ENCODE measurements around the gene KREMEN1. TPM values are rescaled to one million over a fixed set of nuclear protein-coding genes. Genes with fewer than 3 reads are reported as not detected.

The KREMEN1 gene
- total and polyA plus RNA-seq, 12 donors: 4.3 to 58.7 (median 27.8) TPM

DNA sequence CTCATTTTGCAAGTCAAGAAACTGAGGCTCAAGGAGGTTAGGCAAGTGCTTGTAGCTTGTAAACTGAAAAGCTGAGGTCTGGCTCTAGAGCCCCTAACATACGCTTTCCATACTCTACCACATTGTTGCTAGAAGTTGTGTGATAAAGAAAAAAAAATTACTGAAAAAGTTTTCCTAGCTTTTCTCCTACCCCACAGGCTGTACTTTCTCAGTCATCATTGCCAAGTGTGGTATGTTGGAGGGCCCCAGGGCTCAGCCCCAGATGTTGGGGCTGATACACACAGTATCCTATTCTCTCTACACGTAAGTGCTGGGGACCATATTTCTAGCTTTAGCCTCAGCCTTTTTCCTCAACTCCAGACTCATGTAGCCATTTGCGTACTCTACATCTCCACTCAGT, 16.0 kb downstream of the KREMEN1 start:
- intact Hi-C loops (cut with DNase I): no loop called here
- 90 to 99% (median 96%) methylated on average over 3 of the region's 3 CpGs for WGBS, 4 donors

DNA sequence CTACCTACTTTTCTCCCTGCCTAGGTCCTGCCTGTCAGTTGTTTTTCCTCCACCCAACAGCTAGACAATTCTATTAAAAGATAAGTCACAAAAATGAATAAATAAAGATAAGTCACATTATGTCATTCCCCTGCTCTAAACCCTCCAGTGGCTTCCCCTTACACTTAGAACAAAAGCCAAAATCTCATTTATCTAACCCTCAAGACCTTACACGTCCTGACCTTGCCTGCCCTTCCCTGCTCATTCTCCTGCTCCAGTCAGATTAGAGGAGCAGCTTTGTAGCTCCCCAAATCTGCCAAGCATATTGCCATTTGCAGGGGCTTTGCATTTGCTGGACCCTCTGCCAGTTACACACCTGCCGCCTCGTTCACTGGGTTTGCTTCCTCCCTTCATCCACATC, 16.7 kb downstream of the KREMEN1 start:
- Histone ChIP-seq H3K4me1 (replicated peaks in 1 of 2) (peaks cover 21 to 38% of the 10 kb centered on the region in 2 donors), H3K27ac (no peak overlapping the region), H3K9me3 (replicated peaks in 1 of 3) (no peaks in the 10 kb centered on the region), H3K36me3 (replicated peaks in 1 of 2) (no peaks in the 10 kb centered on the region), H3K4me3 (no peak overlapping the region), H3K27me3 (no peaks in the 10 kb centered on the region)
- intact Hi-C loops (cut with DNase I): no loop called here
- TF ChIP-seq CTCF (IDR thresholded peaks at IDR 0.05): no peak
- no peak for TF ChIP-seq POLR2A (IDR thresholded peaks at IDR 0.05)
- DNase-seq: no peak
- WGBS, 4 donors: 60 to 69% (median 67%) methylated on average over 3 of the region's 3 CpGs

More for the DNA sequence above, 16.0 kb downstream of the KREMEN1 start:
- no peak overlapping the region for H3K4me3 ChIP-seq
- H3K4me1 ChIP-seq (replicated peaks in 1 of 2): peaks cover 22 to 41% of the 10 kb centered on the region in 2 donors
- H3K36me3 ChIP-seq (replicated peaks in 1 of 2): no peaks in the 10 kb centered on the region
- no peak for DNase-seq
- no peak for TF ChIP-seq CTCF (IDR thresholded peaks at IDR 0.05)
- no peak for TF ChIP-seq POLR2A (IDR thresholded peaks at IDR 0.05)
- H3K27ac ChIP-seq: no peak overlapping the region
- no peaks in the 10 kb centered on the region for H3K27me3 ChIP-seq
- no peaks in the 10 kb centered on the region for H3K9me3 ChIP-seq (replicated peaks in 1 of 3)

GRCh38 chr22:29090039-29090438, 17.2 kb downstream of the KREMEN1 start:
- TF ChIP-seq POLR2A (IDR thresholded peaks at IDR 0.05) (no peak), CTCF (IDR thresholded peaks at IDR 0.05) (no peak)
- H3K9me3 ChIP-seq (replicated peaks in 1 of 3): no peaks in the 10 kb centered on the region
- 95 to 98% (median 96%) methylated on average over 3 of the region's 3 CpGs for WGBS, 4 donors
- no peak overlapping the region for H3K27ac ChIP-seq
- peaks cover 21 to 38% of the 10 kb centered on the region in 2 donors for H3K4me1 ChIP-seq (replicated peaks in 1 of 2)
- no peak overlapping the region for H3K4me3 ChIP-seq
- no peaks in the 10 kb centered on the region for H3K36me3 ChIP-seq (replicated peaks in 1 of 2)
- H3K27me3 ChIP-seq: no peaks in the 10 kb centered on the region
- intact Hi-C loops (cut with DNase I): no loop called here
- DNase-seq: no peak

DNA sequence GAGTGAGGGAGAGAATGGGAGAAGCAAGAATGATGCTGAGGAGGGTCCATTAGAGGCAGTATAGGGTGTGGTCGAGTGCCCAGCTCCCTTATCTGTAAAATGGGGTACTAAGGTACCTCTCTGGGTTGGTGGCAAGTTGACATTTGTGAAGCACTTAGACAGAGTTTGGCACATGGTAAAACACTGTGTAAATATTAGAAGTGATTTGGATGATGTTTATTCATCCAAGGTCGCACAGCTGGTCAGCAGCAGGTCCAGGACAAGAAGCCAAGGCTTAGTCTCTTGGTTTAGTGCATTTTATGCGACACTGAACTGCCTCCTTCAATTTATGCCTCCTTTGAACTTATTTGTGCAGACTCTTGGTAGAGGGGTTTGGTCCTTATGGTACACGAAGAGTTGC, 19.4 kb downstream of the KREMEN1 start:
- H3K27ac ChIP-seq: peak overlapping the region in 1 of 5 donors; percentile 33
- 54 to 79% (median 68%) methylated on average over 4 of the region's 4 CpGs for WGBS, 4 donors
- no peak overlapping the region for H3K4me3 ChIP-seq

More for the DNA sequence above, 19.4 kb downstream of the KREMEN1 start:
- intact Hi-C loops (cut with DNase I): no loop called here
- peak in 2 of 7 donors; percentile 29 to 43 for DNase-seq
- Histone ChIP-seq H3K4me1 (replicated peaks in 1 of 2) (peaks cover 21 to 38% of the 10 kb centered on the region in 2 donors), H3K9me3 (replicated peaks in 1 of 3) (no peaks in the 10 kb centered on the region), H3K27me3 (no peaks in the 10 kb centered on the region), H3K36me3 (replicated peaks in 1 of 2) (no peaks in the 10 kb centered on the region)
- TF ChIP-seq POLR2A (IDR thresholded peaks at IDR 0.05) (no peak), CTCF (IDR thresholded peaks at IDR 0.05) (no peak)
